Urothelium cell line (cell line): ENCODE data around the gene RASD1.

Experiments
- DNase-seq: peaks from one replicate; pipeline ENCODE4 v3.0.0; 2011; ENCODE audit warnings: low spot score, mixed read lengths
- FAIRE-seq: peaks from 2 replicates; lab custom pipeline; 2011; peaks lifted over from hg19 to GRCh38; lab: Jason Lieb, UNC

The RASD1 gene

GRCh38 chr17:17511881-17512858 is 16.0 kb upstream of the RASD1 start:
- DNase-seq (peak; percentile 89), FAIRE-seq (peak; percentile 77)

GRCh38 chr17:17511293-17511741 is 15.1 kb upstream of the RASD1 start:
- no peak for DNase-seq
- FAIRE-seq = no peak

DNA sequence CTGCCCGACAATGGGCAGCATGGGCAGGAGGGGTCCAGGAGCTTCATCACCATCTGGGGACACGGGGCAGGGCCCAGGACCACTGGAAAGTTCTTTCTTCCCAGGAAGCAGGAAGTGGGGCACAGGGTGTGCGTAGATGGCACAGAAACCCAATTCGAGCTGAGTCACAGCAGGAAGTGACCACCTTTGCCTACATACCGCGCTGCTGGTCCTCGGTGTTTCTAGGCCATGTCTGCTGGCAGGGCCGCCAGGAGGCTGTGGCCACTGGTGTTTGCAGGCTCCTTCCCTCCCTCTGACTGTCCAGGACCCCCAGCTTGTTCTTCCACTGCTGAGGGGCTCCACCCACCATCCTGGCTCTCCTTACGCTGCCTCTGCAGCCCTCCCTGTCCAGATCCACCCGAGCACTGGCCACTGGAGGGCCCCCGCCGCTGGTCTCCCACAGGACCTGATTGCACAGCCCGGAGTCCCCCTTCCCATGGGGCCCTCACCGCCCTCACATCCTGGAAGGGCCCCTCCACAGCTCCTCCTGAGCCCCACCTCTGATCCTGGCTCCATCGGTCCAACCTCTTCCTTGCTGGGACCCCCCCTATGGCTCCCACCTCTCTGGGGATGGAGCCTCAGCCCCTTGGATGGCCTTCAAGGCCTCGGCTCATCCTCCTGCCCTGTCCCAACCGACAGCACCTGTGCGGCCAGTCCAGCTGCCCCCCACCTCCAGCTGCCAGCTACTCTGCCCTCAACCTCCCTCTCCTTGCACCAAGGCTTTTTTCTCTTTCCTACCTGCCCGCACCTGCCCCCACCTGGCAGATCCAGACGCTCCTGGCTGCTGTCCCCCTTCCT is 14.5 kb upstream of the RASD1 start:
- FAIRE-seq (no peak), DNase-seq (no peak)

- DNase-seq (no peak), FAIRE-seq (no peak)
Measured at GRCh38 chr17:17509601-17510425, 13.6 kb upstream of the RASD1 start.

GRCh38 chr17:17508646-17509591 is 12.7 kb upstream of the RASD1 start:
- DNase-seq (no peak), FAIRE-seq (no peak)

GRCh38 chr17:17508019-17508535 is 11.9 kb upstream of the RASD1 start:
- DNase-seq (no peak), FAIRE-seq (no peak)

DNA sequence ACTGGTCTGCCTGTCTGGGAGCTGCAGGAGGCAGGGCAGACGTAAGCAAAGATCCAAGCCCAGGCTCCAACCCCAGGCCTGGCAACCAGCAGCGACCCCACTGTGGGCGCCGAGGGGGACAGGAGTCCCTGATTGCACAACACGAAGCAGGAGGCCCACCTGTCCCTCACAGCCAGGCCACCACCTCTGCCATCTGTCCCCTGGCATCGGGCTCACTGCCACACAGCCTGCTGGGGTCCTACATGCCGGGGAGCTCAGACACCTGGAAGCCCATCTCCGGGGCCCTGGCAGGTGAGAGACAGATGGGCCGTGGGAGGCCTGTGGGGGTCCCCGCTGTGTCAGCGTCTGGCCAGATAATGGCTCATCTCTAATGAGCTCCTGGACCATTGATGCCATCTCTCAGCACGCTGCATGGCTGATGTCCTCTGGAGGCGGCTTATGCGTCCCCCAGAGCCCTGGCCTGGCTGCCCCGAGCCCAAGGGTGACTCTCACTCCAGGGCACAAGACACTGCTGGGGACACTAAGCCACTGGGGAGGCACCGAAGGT is 11.3 kb upstream of the RASD1 start:
- FAIRE-seq (no peak), DNase-seq (no peak)

DNA sequence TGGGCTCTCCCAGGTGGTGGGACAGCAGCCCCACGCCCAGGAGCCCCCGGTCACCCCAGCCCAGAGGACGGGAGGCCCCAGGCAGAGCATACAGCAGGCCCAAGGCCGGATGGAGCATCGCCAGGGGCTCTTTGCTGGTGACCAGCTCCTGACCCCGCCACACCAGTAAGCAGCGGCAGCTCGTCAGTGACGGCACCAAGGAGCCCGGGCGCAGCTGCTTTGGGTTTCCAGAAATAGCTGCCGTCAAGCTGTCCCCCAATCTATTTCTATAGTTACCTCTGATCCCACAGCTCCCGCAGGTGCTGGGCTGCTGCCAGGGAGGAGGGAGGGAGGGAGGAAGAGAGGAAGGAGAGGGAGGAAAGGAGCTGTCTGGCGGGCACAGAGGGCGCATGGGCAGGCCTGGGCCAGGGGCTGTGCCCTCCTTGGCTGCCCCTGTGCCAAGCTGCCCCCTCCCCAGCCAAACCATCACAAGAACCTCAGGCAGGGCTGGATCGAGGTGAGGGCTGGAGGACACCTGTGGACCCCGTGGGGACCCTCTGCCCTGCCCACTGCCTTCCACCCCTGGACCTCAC is 10.8 kb upstream of the RASD1 start:
- DNase-seq = no peak
- no peak for FAIRE-seq

DNA sequence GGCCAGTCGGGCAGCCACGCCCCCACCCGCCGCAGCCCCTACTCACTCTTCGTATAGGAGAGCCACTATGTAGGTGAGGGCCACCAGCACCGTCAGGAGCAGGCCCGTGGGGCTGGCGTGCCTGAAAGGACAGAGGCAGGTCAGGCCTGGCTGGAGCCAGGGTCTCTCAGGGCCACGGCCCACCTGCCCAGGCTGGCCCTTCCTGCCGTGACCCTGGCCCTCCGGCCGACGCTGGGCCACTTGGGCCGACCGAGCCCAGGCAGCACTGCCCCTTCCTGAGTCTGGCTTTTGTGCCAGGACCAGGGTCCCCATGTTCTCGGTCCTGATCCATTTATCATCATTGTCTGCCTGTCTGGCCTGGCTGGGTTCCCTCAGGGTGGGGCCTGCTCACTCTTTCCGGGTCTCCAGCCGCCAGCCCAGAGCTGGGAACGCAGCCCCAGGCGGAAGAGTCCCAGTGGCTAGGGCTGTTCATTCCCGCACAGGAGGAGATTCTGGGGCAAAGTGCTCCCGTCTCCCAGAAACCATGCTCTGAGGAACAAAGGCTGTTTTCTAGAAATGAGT is 10.1 kb upstream of the RASD1 start:
- no peak for DNase-seq
- FAIRE-seq = no peak

- DNase-seq (no peak), FAIRE-seq (no peak)
Measured at GRCh38 chr17:17505610-17506171, 9.5 kb upstream of the RASD1 start.

GRCh38 chr17:17505151-17505550 is 9.0 kb upstream of the RASD1 start:
- FAIRE-seq (no peak), DNase-seq (no peak)

GRCh38 chr17:17504341-17505140 is 8.3 kb upstream of the RASD1 start:
- DNase-seq (no peak), FAIRE-seq (no peak)

GRCh38 chr17:17503566-17504130 is 7.5 kb upstream of the RASD1 start:
- no peak for FAIRE-seq
- DNase-seq = no peak

DNA sequence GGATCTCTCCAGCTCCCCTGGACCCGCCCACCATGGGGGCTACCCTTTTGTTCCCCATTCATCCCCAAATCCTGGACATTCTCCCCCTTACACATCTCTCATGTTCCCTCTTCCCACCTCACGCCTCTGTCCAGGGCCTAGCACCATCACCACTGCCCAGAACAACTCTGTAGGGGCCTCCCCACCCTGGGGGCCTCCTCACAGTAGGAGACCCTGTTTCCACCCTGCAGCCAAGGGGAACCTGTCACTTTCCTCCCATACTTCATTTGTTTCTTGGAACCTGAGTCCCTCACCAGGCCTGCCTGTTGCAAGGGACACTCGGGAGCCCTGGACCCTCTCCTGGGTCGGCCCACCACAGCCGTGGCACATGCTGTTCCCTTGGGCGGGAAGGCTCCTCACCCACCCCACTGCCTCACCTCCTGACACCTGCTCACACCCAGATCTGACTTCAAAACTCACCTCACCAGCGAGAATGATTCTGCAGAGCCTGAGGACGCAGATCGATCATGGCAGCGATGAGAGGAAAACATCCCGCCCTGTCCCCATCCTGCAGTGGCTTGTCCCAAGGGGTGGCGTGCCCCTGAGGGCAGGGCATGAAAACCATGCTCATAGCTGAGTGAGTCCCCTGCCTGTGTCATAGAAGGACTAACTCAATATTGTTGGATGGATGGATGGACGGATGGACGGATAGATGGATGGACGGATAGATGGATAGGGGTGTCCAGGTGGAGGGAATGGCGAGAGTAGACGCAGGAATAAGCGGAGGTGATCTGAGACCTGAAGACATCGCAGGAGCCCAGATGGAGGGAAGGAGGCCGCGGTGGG is 6.8 kb upstream of the RASD1 start:
- DNase-seq (no peak), FAIRE-seq (no peak)

DNA sequence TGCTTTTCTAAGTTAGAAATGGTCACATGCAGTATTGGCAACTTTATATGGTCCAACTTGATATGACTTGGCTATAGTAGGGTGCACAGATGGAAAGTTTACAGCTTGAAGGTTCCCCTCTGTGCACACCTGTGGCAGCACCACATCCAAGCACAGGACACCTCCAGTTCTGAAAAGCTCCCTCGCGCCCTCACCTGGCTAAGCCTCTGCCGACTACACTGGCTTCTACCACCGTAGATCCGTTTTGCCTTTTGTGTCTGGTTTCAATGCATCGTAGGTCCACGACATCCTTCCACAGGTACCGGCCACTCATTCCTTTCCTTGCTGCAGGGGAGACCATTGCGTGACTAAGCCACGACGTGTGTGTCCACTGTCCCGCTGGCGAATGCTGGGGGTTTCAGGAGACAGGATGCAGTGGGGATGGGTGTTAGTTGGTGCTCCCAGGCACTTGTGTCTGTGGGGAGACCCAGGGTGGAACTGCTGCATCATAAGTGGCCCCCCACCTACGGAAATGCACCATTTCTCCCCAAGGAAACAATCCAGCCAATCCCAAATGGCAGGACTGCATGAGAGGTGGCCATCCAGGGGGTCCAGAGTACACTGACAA is 4.9 kb upstream of the RASD1 start:
- DNase-seq = no peak
- no peak for FAIRE-seq
